Endothelial cell (in vitro differentiated cells): ENCODE results near the gene ROR2. TPM values are rescaled to one million over a fixed set of nuclear protein-coding genes. Genes with fewer than 3 reads are reported as not detected.

ENCODE experiments used
- DNase-seq: peaks from one replicate; pipeline ENCODE4 v3.0.0; 2021; ENCODE audit warnings: low spot score
- H3K27ac Mint-ChIP-seq: one replicate; pipeline ENCODE4 v1.8.0; 2021; ENCODE audit warnings: mixed read lengths, inconsistent platforms; ENCODE audit not compliant: unreplicated experiment
- H3K27me3 Mint-ChIP-seq: one replicate; pipeline ENCODE4 v1.8.0; 2021; ENCODE audit warnings: mild to moderate bottlenecking, moderate library complexity, mixed read lengths, inconsistent platforms; ENCODE audit not compliant: unreplicated experiment
- H3K36me3 Mint-ChIP-seq: one replicate; pipeline ENCODE4 v1.8.0; 2021; ENCODE audit warnings: mild to moderate bottlenecking, low read depth, mixed read lengths, inconsistent platforms; ENCODE audit not compliant: unreplicated experiment
- H3K4me1 Mint-ChIP-seq: one replicate; pipeline ENCODE4 v1.8.0; 2021; ENCODE audit warnings: mild to moderate bottlenecking, mixed read lengths, inconsistent platforms; ENCODE audit not compliant: unreplicated experiment
- H3K4me3 Mint-ChIP-seq: one replicate; pipeline ENCODE4 v1.8.0; 2021; ENCODE audit warnings: mild to moderate bottlenecking, mixed read lengths, inconsistent platforms; ENCODE audit not compliant: unreplicated experiment
- H3K9me3 Mint-ChIP-seq: one replicate; pipeline ENCODE4 v1.8.0; 2021; ENCODE audit warnings: mixed read lengths, inconsistent platforms; ENCODE audit not compliant: unreplicated experiment
- total RNA-seq: library from RNA; stranded (reverse); fragmentation: NEBNext Ultra II Directional; extraction: Animal tissue kit (Norgen Biotek cat#: 25700); gene quantifications from one replicate; pipeline ENCODE4 v1.2.1, GENCODE V29; 2021; ENCODE audit not compliant: unreplicated experiment
- TF ChIP-seq, protein P1 (sequence below): fragments of 200-600 bp; sonication (generic); IDR thresholded peaks from one replicate; pipeline ENCODE4 v1.5.0; 2021; ENCODE audit warnings: antibody characterized with exemption; ENCODE audit not compliant: unreplicated experiment

Gene ROR2
- total RNA-seq, 1 donor from 2014 or later = 3.5 TPM

DNA sequence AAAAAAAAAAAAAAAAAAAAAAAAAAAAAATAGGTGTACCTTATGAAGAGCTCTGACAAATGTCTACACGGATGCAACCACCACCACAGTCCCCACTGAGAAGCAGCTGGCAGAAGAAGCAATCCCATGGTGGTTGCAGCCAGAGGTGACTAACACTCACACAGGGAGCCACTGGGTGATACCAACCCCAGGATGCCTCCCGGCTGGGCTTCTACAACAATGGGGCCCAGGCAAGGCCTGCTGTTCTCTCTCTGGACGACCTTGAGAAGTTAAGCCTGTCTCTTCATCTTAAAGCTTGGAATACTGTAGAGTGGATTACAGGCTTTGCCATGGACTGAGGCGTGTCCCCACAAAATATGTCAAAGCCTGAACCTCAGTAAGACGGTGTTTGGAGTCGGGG lies 104.1 kb downstream of the ROR2 start:
- TF ChIP-seq, protein P1, sequence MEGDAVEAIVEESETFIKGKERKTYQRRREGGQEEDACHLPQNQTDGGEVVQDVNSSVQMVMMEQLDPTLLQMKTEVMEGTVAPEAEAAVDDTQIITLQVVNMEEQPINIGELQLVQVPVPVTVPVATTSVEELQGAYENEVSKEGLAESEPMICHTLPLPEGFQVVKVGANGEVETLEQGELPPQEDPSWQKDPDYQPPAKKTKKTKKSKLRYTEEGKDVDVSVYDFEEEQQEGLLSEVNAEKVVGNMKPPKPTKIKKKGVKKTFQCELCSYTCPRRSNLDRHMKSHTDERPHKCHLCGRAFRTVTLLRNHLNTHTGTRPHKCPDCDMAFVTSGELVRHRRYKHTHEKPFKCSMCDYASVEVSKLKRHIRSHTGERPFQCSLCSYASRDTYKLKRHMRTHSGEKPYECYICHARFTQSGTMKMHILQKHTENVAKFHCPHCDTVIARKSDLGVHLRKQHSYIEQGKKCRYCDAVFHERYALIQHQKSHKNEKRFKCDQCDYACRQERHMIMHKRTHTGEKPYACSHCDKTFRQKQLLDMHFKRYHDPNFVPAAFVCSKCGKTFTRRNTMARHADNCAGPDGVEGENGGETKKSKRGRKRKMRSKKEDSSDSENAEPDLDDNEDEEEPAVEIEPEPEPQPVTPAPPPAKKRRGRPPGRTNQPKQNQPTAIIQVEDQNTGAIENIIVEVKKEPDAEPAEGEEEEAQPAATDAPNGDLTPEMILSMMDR = no peak
- Mint-ChIP-seq H3K36me3 (no peaks in the 10 kb centered on the region), H3K4me3 (no peak overlapping the region), H3K9me3 (no peaks in the 10 kb centered on the region), H3K27ac (no peak overlapping the region), H3K4me1 (no peaks in the 10 kb centered on the region), H3K27me3 (no peaks in the 10 kb centered on the region)
- no peak for DNase-seq

- no peak overlapping the region for H3K27ac Mint-ChIP-seq
- H3K36me3 Mint-ChIP-seq = no peaks in the 10 kb centered on the region
- DNase-seq = no peak
- H3K9me3 Mint-ChIP-seq = no peaks in the 10 kb centered on the region
- H3K4me1 Mint-ChIP-seq = no peaks in the 10 kb centered on the region
- H3K4me3 Mint-ChIP-seq = no peak overlapping the region
- TF ChIP-seq, protein P1 = no peak
- H3K27me3 Mint-ChIP-seq = no peaks in the 10 kb centered on the region
Measured at GRCh38 chr9:91844701-91845291, 105.2 kb downstream of the ROR2 start.

DNA sequence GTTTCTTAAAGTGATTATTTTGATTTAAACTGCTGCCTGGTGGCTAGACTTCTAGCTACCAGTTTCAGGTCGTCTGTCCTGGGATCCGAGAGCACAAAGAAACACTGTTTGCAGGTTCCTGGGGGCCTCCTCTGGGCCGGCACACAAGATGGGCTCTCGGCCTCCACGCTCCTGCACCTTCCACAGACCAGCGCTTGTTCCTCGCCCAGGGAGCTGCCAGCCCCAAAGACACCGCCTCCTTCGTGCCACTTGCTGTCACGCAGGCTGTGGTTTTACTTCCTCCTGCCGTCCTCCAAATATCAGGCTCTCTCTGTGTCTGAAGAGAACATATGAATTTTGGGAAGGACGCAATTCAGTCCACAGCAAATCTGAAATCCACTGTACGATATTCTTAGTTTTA lies 105.8 kb downstream of the ROR2 start:
- no peak for DNase-seq
- Mint-ChIP-seq H3K4me1 (no peaks in the 10 kb centered on the region), H3K36me3 (no peaks in the 10 kb centered on the region), H3K27ac (no peak overlapping the region), H3K9me3 (no peaks in the 10 kb centered on the region), H3K4me3 (no peak overlapping the region), H3K27me3 (peaks cover 2% of the 10 kb centered on the region)
- TF ChIP-seq, protein P1 = no peak

DNA sequence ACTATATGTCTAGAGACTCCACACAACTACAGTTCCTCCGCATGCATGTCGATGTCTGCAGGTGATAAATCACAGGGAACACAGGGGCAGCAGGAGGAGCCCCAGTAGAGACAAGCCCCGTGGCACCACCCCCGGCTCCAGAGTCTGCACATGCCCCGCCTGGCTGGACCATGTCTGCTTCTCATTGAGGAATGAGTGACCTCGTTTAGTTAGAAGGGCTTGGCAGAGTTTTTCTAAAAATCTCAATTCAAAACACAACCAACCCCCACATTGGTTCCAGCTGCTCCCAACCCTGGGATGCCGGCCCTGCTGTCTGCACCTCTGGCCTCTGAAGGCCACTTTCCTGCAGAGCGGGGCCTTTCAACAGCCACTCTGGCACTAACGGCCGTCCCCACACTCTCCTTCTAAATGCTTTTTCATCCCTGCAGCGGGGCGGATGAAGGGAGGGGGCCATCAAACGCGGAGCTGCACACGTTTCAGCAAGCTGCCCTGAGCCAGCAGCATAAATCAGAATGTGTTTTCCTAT lies 106.3 kb downstream of the ROR2 start:
- no peaks in the 10 kb centered on the region for H3K36me3 Mint-ChIP-seq
- no peaks in the 10 kb centered on the region for H3K4me1 Mint-ChIP-seq
- no peak for DNase-seq
- no peak overlapping the region for H3K27ac Mint-ChIP-seq
- TF ChIP-seq, protein P1 = no peak
- no peaks in the 10 kb centered on the region for H3K9me3 Mint-ChIP-seq
- peaks cover 2% of the 10 kb centered on the region for H3K27me3 Mint-ChIP-seq
- no peak overlapping the region for H3K4me3 Mint-ChIP-seq

GRCh38 chr9:91843093-91843492 lies 106.9 kb downstream of the ROR2 start:
- Mint-ChIP-seq H3K27me3 (peaks cover 2% of the 10 kb centered on the region), H3K27ac (no peak overlapping the region)
- TF ChIP-seq, protein P1 = no peak

More at GRCh38 chr9:91843093-91843492, 106.9 kb downstream of the ROR2 start:
- Mint-ChIP-seq H3K4me3 (no peak overlapping the region), H3K4me1 (no peaks in the 10 kb centered on the region), H3K9me3 (no peaks in the 10 kb centered on the region), H3K36me3 (no peaks in the 10 kb centered on the region)
- DNase-seq = no peak
